H9 (cell line): ENCODE results near the gene TSNAXIP1. TPM values are rescaled to one million over a fixed set of nuclear protein-coding genes. Genes with fewer than 3 reads are reported as not detected.

Experiments used
- DNase-seq: peaks from one replicate; pipeline ENCODE4 v3.0.0-alpha.2; 2017
- H2AFZ ChIP-seq: one replicate; pipeline ENCODE4 v1.6.1; 2013; ENCODE audit warnings: mild to moderate bottlenecking, low read length, control low read depth, moderate library complexity
- H2AK5ac ChIP-seq: 2 replicates; pipeline ENCODE4 v1.6.1; 2013; ENCODE audit warnings: low read length, control low read depth, mixed read lengths; ENCODE audit not compliant: insufficient read length
- H2BK120ac ChIP-seq: one replicate; pipeline ENCODE4 v1.6.1; 2013; ENCODE audit warnings: low read depth, mild to moderate bottlenecking, low read length, control low read depth, inconsistent platforms; ENCODE audit not compliant: poor library complexity, severe bottlenecking
- H2BK12ac ChIP-seq: 2 replicates; pipeline ENCODE4 v1.6.1; 2013; ENCODE audit warnings: low read length, control low read depth, mixed read lengths, low read depth; ENCODE audit not compliant: insufficient read length
- H2BK15ac ChIP-seq: 2 replicates; pipeline ENCODE4 v1.6.1; 2013; ENCODE audit warnings: low read depth, low read length, control low read depth
- H2BK20ac ChIP-seq: one replicate; pipeline ENCODE4 v1.6.1; 2013; ENCODE audit warnings: low read depth, mild to moderate bottlenecking, low read length, control low read depth, inconsistent platforms; ENCODE audit not compliant: poor library complexity, severe bottlenecking
- H2BK5ac ChIP-seq: 2 replicates; pipeline ENCODE4 v1.6.1; 2013; ENCODE audit warnings: low read length, control low read depth, mixed read lengths; ENCODE audit not compliant: insufficient read length
- H3K14ac ChIP-seq: 2 replicates; pipeline ENCODE4 v1.6.1; 2013; ENCODE audit warnings: low read length, control low read depth; ENCODE audit not compliant: insufficient read depth
- H3K18ac ChIP-seq: 2 replicates; pipeline ENCODE4 v1.6.1; 2013; ENCODE audit warnings: low read depth, mild to moderate bottlenecking, mixed read lengths, low read length, control low read depth; ENCODE audit not compliant: insufficient read length
- H3K23ac ChIP-seq: 2 replicates; pipeline ENCODE4 v1.6.1; 2013; ENCODE audit warnings: low read length, control low read depth, mixed read lengths, low read depth; ENCODE audit not compliant: insufficient read length
- H3K23me2 ChIP-seq: 2 replicates; pipeline ENCODE4 v1.6.1; 2013; ENCODE audit warnings: low read depth, mild to moderate bottlenecking, mixed read lengths, low read length, control low read depth; ENCODE audit not compliant: insufficient read length, poor library complexity, severe bottlenecking
- H3K27ac ChIP-seq: 2 replicates; pipeline ENCODE4 v1.5.1; 2013; ENCODE audit warnings: low read length, control low read depth, mixed read lengths, low read depth; ENCODE audit not compliant: insufficient read length
- H3K27me3 ChIP-seq: 2 replicates; pipeline ENCODE4 v1.6.1; 2013; ENCODE audit warnings: low read length, control low read depth, inconsistent platforms; ENCODE audit not compliant: insufficient read depth
- H3K4ac ChIP-seq: 2 replicates; pipeline ENCODE4 v1.6.1; 2013; ENCODE audit warnings: low read depth, mild to moderate bottlenecking, control low read depth, inconsistent platforms, low read length, moderate library complexity
- H3K4me1 ChIP-seq: 2 replicates; pipeline ENCODE4 v1.6.1; 2013; ENCODE audit warnings: low read length, control low read depth, inconsistent platforms; ENCODE audit not compliant: insufficient read depth
- H3K4me2 ChIP-seq: 2 replicates; pipeline ENCODE4 v1.6.1; 2013; ENCODE audit warnings: low read length, control low read depth, mixed read lengths; ENCODE audit not compliant: insufficient read length, insufficient read depth
- H3K56ac ChIP-seq: 2 replicates; pipeline ENCODE4 v1.6.1; 2013; ENCODE audit warnings: low read depth, mild to moderate bottlenecking, mixed read lengths, low read length, control low read depth; ENCODE audit not compliant: insufficient read length
- H3K79me1 ChIP-seq: 2 replicates; pipeline ENCODE4 v1.6.1; 2013; ENCODE audit warnings: low read depth, mild to moderate bottlenecking, moderate library complexity, low read length, control low read depth, inconsistent platforms; ENCODE audit not compliant: insufficient read depth, poor library complexity, severe bottlenecking
- H3K79me2 ChIP-seq: 2 replicates; pipeline ENCODE4 v1.6.1; 2013; ENCODE audit warnings: low read length, control low read depth, inconsistent platforms; ENCODE audit not compliant: insufficient read depth
- H3K9ac ChIP-seq: 2 replicates; pipeline ENCODE4 v1.6.1; 2013; ENCODE audit warnings: low read length, control low read depth, mixed read lengths; ENCODE audit not compliant: insufficient read length; ENCODE audit errors: extremely low read depth
- H3K9me3 ChIP-seq: one replicate; pipeline ENCODE4 v1.6.1; 2013; ENCODE audit warnings: low read depth, low read length, inconsistent platforms; ENCODE audit not compliant: control insufficient read depth
- H3T11ph ChIP-seq: one replicate; pipeline ENCODE4 v1.6.1; 2013; ENCODE audit warnings: mild to moderate bottlenecking, low read length, control low read depth, inconsistent platforms
- H4K20me1 ChIP-seq: one replicate; pipeline ENCODE4 v1.6.1; 2013; ENCODE audit not compliant: control insufficient read depth, insufficient read length, insufficient read depth
- H4K5ac ChIP-seq: 2 replicates; pipeline ENCODE4 v1.6.1; 2013; ENCODE audit warnings: low read depth, mild to moderate bottlenecking, mixed read lengths, low read length, control low read depth; ENCODE audit not compliant: insufficient read length
- H4K8ac ChIP-seq: replicated peaks from 2 replicates; pipeline ENCODE4 v1.6.1; 2013; ENCODE audit warnings: low read length, control low read depth, mixed read lengths, low read depth; ENCODE audit not compliant: insufficient read length
- H4K91ac ChIP-seq: 2 replicates; pipeline ENCODE4 v1.6.1; 2013; ENCODE audit warnings: low read depth, mild to moderate bottlenecking, moderate library complexity, mixed read lengths, low read length, control low read depth; ENCODE audit not compliant: insufficient read length
- H3K27ac Mint-ChIP-seq, 3 experiments: 2 replicates in 2 of 3; 3 replicates in 1 of 3; pipeline ENCODE4 v1.8.0; 2020 to 2021; ENCODE audit warnings: mixed read lengths in 3 of 3, mild to moderate bottlenecking in 1 of 3, moderate library complexity in 1 of 3
- H3K27me3 Mint-ChIP-seq: 2 replicates; pipeline ENCODE4 v1.8.0; 2021; ENCODE audit warnings: low read depth, mild to moderate bottlenecking, moderate library complexity, mixed read lengths
- H3K36me3 Mint-ChIP-seq, 3 experiments: 2 replicates in 2 of 3; 3 replicates in 1 of 3; pipeline ENCODE4 v1.8.0; 2020 to 2021; ENCODE audit warnings: low read depth in 3 of 3, mixed read lengths in 3 of 3; ENCODE audit not compliant: insufficient read depth in 1 of 3
- H3K4me1 Mint-ChIP-seq, 2 experiments: 2 replicates each; pipeline ENCODE4 v1.8.0; 2020; ENCODE audit warnings: mixed read lengths in 2 of 2
- H3K4me3 Mint-ChIP-seq, 2 experiments: 2 replicates in 1 of 2; 3 replicates in 1 of 2; pipeline ENCODE4 v1.8.0; 2020 to 2021; ENCODE audit warnings: mild to moderate bottlenecking in 2 of 2, mixed read lengths in 2 of 2, moderate library complexity in 1 of 2
- H3K9me3 Mint-ChIP-seq, 2 experiments: 2 replicates in 1 of 2; 3 replicates in 1 of 2; pipeline ENCODE4 v1.8.0; 2020; ENCODE audit warnings: mild to moderate bottlenecking in 2 of 2, mixed read lengths in 2 of 2, moderate library complexity in 1 of 2
- WGBS: extraction: QIAGEN DNeasy Blood & Tissue Kit; methylation state at CpG from one replicate; pipeline ENCODE4 v1.1.7; 2013; ENCODE audit warnings: missing lambda C conversion rate, low lambda C conversion rate, mixed read lengths; ENCODE audit not compliant: insufficient read length; ENCODE audit errors: extremely low coverage; 5-methylcytosine and 5-hydroxymethylcytosine counted together
- total RNA-seq: library from RNA; stranded (reverse); gene quantifications from 2 replicates; pipeline ENCODE4 v1.2.1, GENCODE V29; 2021
- TF ChIP-seq, protein P1 (sequence below): fragments of 200-600 bp; sonication (generic); conservative IDR thresholded peaks from 3 replicates; pipeline ENCODE4 v1.8.0; 2021; ENCODE audit warnings: antibody characterized with exemption, mild to moderate bottlenecking

Gene TSNAXIP1
- total RNA-seq, 1 experiment from 2014 or later, result 1.3 TPM

DNA sequence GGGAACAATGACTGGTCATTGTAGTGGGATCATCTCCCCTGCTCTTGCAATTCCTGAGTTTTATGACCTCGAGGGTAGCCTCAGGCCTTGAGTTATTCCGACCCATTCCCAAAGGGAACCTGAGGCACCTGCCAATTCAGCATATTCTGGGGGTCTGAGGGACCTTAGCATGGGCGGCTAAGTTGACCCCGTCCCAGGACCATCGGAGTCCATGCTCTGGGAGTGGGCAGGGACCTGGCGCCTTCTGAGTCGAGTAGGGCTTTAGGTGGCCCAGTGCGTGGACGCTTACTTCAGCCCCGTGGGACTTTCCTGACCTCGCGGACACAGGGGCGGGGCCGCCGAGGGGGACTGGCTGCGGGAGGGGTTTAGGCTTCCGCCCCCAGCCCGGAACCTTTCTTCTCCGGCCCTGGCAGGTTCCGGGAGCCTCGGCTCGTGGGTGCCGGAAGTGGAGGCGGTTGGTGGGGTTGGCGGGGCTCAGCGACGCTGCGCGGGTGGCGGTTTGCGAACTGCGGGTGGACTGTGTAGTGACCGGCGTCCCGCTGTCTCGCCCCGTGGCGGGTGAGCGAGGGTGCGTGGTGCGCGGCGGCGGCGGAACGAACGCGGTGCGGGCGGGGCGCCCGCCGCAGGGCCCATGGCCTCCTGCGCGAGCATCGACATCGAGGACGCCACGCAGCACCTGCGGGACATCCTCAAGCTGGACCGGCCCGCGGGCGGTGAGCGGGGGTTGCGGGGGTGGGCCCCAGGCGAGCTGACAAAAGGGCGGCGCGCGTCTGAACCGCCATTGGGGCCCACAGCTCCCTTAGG lies 66.1 kb downstream of the TSNAXIP1 start, which contains the start of gene EDC4:
EDC4 (plus strand) TSS at position 422 of the 804 bp plus-strand sequence; CDS start at position 632, 210 bp downstream.
- Mint-ChIP-seq H3K4me3 (peak within 1 kb of the TSS; percentile 91 to 96), H3K36me3 (peaks cover 15 to 64% (median 45%) of the 10 kb centered on the region in 3 experiments; a peak in 6 of 7 replicates), H3K27me3 (no peaks in the 10 kb centered on the region), H3K27ac (peak within 1 kb of the TSS; percentile 89 to 98 (median 97); a peak in 6 of 7 replicates), H3K4me1 (peaks cover 11 to 13% of the 10 kb centered on the region in 2 experiments), H3K9me3 (no peaks in the 10 kb centered on the region)
- H3K4ac ChIP-seq, result no peak within 1 kb of the TSS
- H3K79me2 ChIP-seq, result peaks cover 2% of the 10 kb centered on the region; the same call in 1 of the 2 replicates
- peaks cover 13% of the 10 kb centered on the region for H3K23me2 ChIP-seq
- no peak within 1 kb of the TSS for H3K18ac ChIP-seq
- H3K27ac ChIP-seq, result no peak within 1 kb of the TSS
- no peaks in the 10 kb centered on the region for H4K20me1 ChIP-seq
- H3K27me3 ChIP-seq, result no peaks in the 10 kb centered on the region
- H4K5ac ChIP-seq, result no peak within 1 kb of the TSS
- H3K56ac ChIP-seq, result no peak within 1 kb of the TSS
- TF ChIP-seq, protein P1, sequence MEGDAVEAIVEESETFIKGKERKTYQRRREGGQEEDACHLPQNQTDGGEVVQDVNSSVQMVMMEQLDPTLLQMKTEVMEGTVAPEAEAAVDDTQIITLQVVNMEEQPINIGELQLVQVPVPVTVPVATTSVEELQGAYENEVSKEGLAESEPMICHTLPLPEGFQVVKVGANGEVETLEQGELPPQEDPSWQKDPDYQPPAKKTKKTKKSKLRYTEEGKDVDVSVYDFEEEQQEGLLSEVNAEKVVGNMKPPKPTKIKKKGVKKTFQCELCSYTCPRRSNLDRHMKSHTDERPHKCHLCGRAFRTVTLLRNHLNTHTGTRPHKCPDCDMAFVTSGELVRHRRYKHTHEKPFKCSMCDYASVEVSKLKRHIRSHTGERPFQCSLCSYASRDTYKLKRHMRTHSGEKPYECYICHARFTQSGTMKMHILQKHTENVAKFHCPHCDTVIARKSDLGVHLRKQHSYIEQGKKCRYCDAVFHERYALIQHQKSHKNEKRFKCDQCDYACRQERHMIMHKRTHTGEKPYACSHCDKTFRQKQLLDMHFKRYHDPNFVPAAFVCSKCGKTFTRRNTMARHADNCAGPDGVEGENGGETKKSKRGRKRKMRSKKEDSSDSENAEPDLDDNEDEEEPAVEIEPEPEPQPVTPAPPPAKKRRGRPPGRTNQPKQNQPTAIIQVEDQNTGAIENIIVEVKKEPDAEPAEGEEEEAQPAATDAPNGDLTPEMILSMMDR, result no peak
- no peak within 1 kb of the TSS for H2AFZ ChIP-seq
- peak within 1 kb of the TSS; percentile 65 for H3K9ac ChIP-seq
- no peaks in the 10 kb centered on the region for H3K79me1 ChIP-seq
- H3K23ac ChIP-seq, result no peak within 1 kb of the TSS
- H3K14ac ChIP-seq, result peak within 1 kb of the TSS; percentile 79; the same call in 1 of the 2 replicates
- H3K4me1 ChIP-seq, result no peaks in the 10 kb centered on the region; the same call in 1 of the 2 replicates
- no peak within 1 kb of the TSS for H4K91ac ChIP-seq
- no peak within 1 kb of the TSS for H2AK5ac ChIP-seq
- H3T11ph ChIP-seq, result no peak within 1 kb of the TSS
- no peak within 1 kb of the TSS for H2BK15ac ChIP-seq
- no peak within 1 kb of the TSS for H2BK120ac ChIP-seq
- DNase-seq, result peak; percentile 69
- WGBS, result no CpG with 5 or more reads among the region's 72 CpGs
- H2BK5ac ChIP-seq, result no peak within 1 kb of the TSS
- no peak within 1 kb of the TSS for H2BK20ac ChIP-seq
- peak within 1 kb of the TSS; percentile 79 for H3K4me2 ChIP-seq
- no peak within 1 kb of the TSS for H2BK12ac ChIP-seq
- H3K9me3 ChIP-seq, result no peaks in the 10 kb centered on the region
- H4K8ac ChIP-seq, result no peak within 1 kb of the TSS
